ENCODE measurements around the gene MDM2. TPM values are rescaled to one million over a fixed set of nuclear protein-coding genes. Genes with fewer than 3 reads are reported as not detected.

Gene MDM2
- total and polyA plus RNA-seq, 2 of the 8 experiments (the other 6 are each of a cell fraction or from before 2014, with no cell fraction given), result 15.1 to 115 TPM

GRCh38 chr12:68796399-68796798 lies 11.6 kb upstream of the MDM2 start:
- Histone ChIP-seq H4K91ac (replicated peaks; ENCODE audit: insufficient read length, low read length) (no peak overlapping the region), H3K27me3 (replicated peaks in 1 of 4; ENCODE audit: control insufficient read depth in 3 of 4, extremely low read depth in 1 of 4, insufficient read depth in 3 of 4, low read length in 3 of 4) (no peaks in the 10 kb centered on the region), H3K4me2 (ENCODE audit: insufficient read depth in 1 of 2, low read depth in 2 of 2, low read length in 2 of 2) (no peak overlapping the region), H3K23me2 (ENCODE audit: low read depth, low read length) (no peaks in the 10 kb centered on the region), H2BK120ac (replicated peaks; ENCODE audit: low read depth, low read length) (no peak overlapping the region), H2BK15ac (ENCODE audit: low read length) (no peak overlapping the region), H3K9ac (replicated peaks in 1 of 4; ENCODE audit: extremely low read depth in 1 of 4, low read depth in 3 of 4, low read length in 3 of 4) (no peak overlapping the region), H2AK5ac (ENCODE audit: low read depth, low read length) (no peak overlapping the region), H4K20me1 (replicated peaks in 1 of 2; ENCODE audit: control insufficient read depth in 1 of 2, insufficient read depth in 2 of 2, low read length in 2 of 2) (no peaks in the 10 kb centered on the region), H4K5ac (ENCODE audit: insufficient read length, low read depth, low read length) (no peak overlapping the region), H3K79me2 (ENCODE audit: control insufficient read depth in 1 of 2, insufficient read depth in 2 of 2, low read length in 2 of 2) (no peaks in the 10 kb centered on the region), H3K18ac (ENCODE audit: extremely low read depth, low read length) (no peak overlapping the region), H3K4me3 (ENCODE audit: extremely low read depth in 1 of 4, insufficient read depth in 2 of 4, low read depth in 3 of 4, low read length in 4 of 4) (no peak overlapping the region), H3K36me3 (ENCODE audit: control insufficient read depth in 2 of 4, insufficient read depth in 4 of 4, low read length in 3 of 4) (no peaks in the 10 kb centered on the region), H3K23ac (ENCODE audit: insufficient read length) (no peak overlapping the region), H2BK12ac (ENCODE audit: low read depth, low read length) (no peak overlapping the region), H3K56ac (replicated peaks; ENCODE audit: insufficient read length, low read depth, low read length) (no peak overlapping the region), H2AFZ (ENCODE audit: low read length) (no peak overlapping the region), H3K79me1 (ENCODE audit: low read depth, low read length) (no peaks in the 10 kb centered on the region), H4K8ac (ENCODE audit: extremely low read depth, insufficient read depth, low read length) (no peak overlapping the region), H2BK20ac (ENCODE audit: low read length) (no peak overlapping the region), H3K4me1 (replicated peaks in 1 of 4; ENCODE audit: control insufficient read depth in 3 of 4, insufficient read depth in 4 of 4, low read length in 3 of 4) (peaks cover 0 to 2% (median 0%) of the 10 kb centered on the region in 4 experiments; a peak in 1 of 7 replicates), H2BK5ac (ENCODE audit: low read depth, low read length) (no peak overlapping the region), H3K27ac (ENCODE audit: low read depth, low read length) (no peak overlapping the region), H3K9me3 (ENCODE audit: insufficient read depth in 2 of 2, low read depth in 1 of 2, low read length in 1 of 2) (no peaks in the 10 kb centered on the region; a peak in 1 of 4 replicates), H3K4ac (replicated peaks; ENCODE audit: insufficient read length, low read depth, low read length) (no peak overlapping the region), H3K14ac (ENCODE audit: insufficient read length) (no peak overlapping the region)
- 97% methylated on average over 15 of the region's 15 CpGs; no CpG with 5 or more reads in 1 of the 2 experiments for WGBS, 2 experiments (ENCODE audit: extremely low coverage in 1 of 2, insufficient coverage in 1 of 2, insufficient read length in 1 of 2, insufficient replicate concordance in 2 of 2, low coverage in 1 of 2, low lambda C conversion rate in 2 of 2, missing lambda C conversion rate in 1 of 2)
- FAIRE-seq (no peak), DNase-seq (ENCODE audit: low read depth in 1 of 2, low spot score in 2 of 2) (no peak)
- POLR2A ChIA-PET (ENCODE audit: partially characterized antibody), result interaction anchor here (1.3 to 1.7 kb wide), 3 partner anchors 11 to 50 kb away, joined by 3 to 14 read pairs (median 4); partner anchors contain the start of genes MDM2 and SLC35E3
- CTCF ChIA-PET (ENCODE audit: partially characterized antibody), result interaction anchor here (1.2 kb wide), 1 partner anchor 9 kb away, joined by 5 read pairs; no protein-coding TSS in a partner anchor
- TF ChIP-seq RAD21 (IDR thresholded peaks at IDR 0.05 in 1 of 2, conservative IDR thresholded peaks at IDR 0.05 in 1 of 2; ENCODE audit: low read depth in 2 of 2, low read length in 2 of 2) (no peak), YY1 (IDR thresholded peaks at IDR 0.05; ENCODE audit: low read depth, low read length) (no peak), HDAC2 (IDR thresholded peaks at IDR 0.05; ENCODE audit: borderline replicate concordance in 1 of 2, low read depth in 2 of 2, low read length in 2 of 2) (no peak), HDAC6 (IDR thresholded peaks at IDR 0.05; ENCODE audit: low read depth, low read length) (no peak), CBX5 (IDR thresholded peaks at IDR 0.05; ENCODE audit: low read depth, low read length) (no peak), TEAD4 (IDR thresholded peaks at IDR 0.05; ENCODE audit: low read depth, low read length) (no peak), SP4 (IDR thresholded peaks at IDR 0.05; ENCODE audit: low read length) (no peak), FOSL1 (IDR thresholded peaks at IDR 0.05; ENCODE audit: insufficient read depth, low read depth, low read length) (no peak), BACH1 (IDR thresholded peaks at IDR 0.05; ENCODE audit: low read length) (no peak), TCF12 (IDR thresholded peaks at IDR 0.05; ENCODE audit: low read depth, low read length) (no peak), SIX5 (IDR thresholded peaks at IDR 0.05; ENCODE audit: low read depth, low read length) (no peak), POLR2A (IDR thresholded peaks at IDR 0.05; ENCODE audit: control extremely low read depth in 1 of 2, low read depth in 2 of 2, low read length in 2 of 2) (no peak), ASH2L (IDR thresholded peaks at IDR 0.05; ENCODE audit: low read length) (no peak), POLR2AphosphoS5 (IDR thresholded peaks at IDR 0.05; ENCODE audit: low read depth, low read length) (no peak), BCL11A (IDR thresholded peaks at IDR 0.05; ENCODE audit: low read depth in 2 of 2, low read length in 2 of 2) (no peak), RBBP5 (IDR thresholded peaks at IDR 0.05; ENCODE audit: borderline replicate concordance, low read depth, low read length) (no peak)

Measured in H1 (cell line).